GM21526 (cell line): ENCODE results near the gene DRICH1.
"Not testable (repeated sequence)": the region's sequence is repeated elsewhere in the genome, so short reads cannot be mapped to it uniquely, and the experiment has no call there.

Source experiments
- ATAC-seq: cut with Tn5 transposase; IDR thresholded peaks from one replicate; pipeline ENCODE4 v1.9.1; 2021; ENCODE audit warnings: moderate library complexity; ENCODE audit not compliant: unreplicated experiment, low FRiP score

DRICH1 gene, protein sequence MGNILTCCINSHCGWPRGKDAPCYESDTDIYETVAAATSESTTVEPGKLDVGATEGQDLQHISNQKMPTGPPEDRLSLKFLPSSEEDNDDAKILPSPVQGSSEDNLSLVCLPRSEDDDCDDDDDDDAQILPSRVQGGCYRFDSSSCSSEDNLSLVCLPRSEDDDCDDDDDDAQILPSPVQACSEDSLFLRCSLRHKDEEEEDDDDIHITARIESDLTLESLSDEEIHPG

DNA sequence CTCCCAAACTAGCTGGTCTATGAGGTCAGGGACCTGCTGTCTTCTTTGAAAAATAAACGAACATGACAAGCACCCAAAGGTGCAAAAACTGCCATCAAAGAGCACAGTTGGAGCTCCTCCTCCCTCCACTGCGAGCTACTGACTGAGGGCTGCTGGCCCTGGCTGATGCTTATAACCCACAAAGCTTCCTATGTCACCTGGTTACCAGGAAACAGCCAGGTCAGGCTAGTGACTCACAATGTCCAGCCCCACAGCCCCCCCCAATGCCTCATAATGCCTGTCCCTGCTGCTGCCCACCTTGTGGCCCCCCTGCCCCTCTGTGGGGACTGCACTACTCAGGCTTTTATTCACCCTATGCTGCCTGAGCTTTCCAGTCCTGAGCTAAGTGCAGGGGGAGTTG is at the start of gene DRICH1:
TSS of gene DRICH1 (minus strand) at position 144 of the 400 bp plus-strand sequence. CDS start 298 bp downstream, outside the sequence.
- ATAC-seq, result no peak

GRCh38 chr22:23681026-23681809 is 49.1 kb upstream of the DRICH1 start:
- no peak for ATAC-seq

- ATAC-seq, result no peak
These were observed 46.0 kb upstream of the DRICH1 start for GRCh38 chr22:23678133-23678532.

DNA sequence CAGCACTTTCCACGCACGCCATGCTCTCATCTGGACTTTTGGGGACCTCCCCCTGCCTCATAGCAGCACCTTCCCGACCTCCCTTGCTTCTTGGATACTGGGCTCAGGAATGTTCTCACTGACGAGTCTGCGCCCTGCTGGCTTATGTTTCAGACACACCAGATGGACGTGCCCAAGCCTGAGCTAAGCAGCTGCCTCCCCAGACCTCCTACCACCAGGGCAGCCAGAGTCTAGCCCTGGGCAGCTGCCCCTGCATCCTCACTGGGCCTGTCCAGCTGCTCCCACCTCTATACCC is 45.5 kb upstream of the DRICH1 start:
- no peak for ATAC-seq

DNA sequence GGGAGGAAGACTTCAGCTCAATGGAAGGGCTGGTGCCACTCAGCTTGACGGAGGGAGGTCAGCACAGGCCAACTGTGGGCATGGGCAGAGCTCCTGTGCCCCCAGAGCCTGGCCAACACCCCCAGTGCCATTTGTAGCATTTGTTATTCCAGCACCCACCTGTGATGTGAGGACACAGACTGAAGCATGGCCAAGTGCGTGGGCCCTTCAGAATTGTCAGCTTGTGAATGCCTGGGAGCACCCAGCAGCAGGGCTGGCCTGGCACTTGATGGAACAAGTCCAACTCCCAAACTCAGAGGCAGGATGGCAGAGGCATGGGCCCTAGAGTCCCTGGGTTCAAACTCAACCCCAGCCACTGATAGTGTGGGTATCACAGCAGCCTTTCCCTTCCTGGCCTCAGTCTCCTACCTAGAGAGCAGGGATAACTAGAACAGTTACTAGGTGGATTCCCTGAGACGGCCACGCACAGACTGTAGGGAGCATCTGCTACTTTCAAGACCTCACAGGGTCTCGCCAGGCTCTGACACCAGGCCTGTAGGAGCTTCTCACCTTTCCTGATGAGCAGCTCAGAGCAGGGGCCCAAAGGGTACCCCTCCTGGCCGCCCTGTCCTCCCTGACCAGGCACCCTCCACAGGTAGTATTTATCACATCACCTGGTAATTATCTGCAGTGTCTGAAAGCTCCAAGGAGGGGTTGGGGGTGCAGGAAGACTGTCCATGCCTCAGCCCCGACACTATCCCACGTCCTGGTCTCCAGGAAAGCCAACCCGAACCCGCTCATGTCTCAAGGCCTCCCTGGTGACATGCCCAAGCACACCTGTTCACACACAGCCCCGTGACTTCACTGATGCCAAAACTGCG is 45.0 kb upstream of the DRICH1 start:
- not testable (repeated sequence) for ATAC-seq

GRCh38 chr22:23675502-23676415 is 43.6 kb upstream of the DRICH1 start:
- ATAC-seq, result no peak

- ATAC-seq, result not testable (repeated sequence)
These were observed 42.9 kb upstream of the DRICH1 start for GRCh38 chr22:23674886-23675501.

- no peak for ATAC-seq
These were observed 41.9 kb upstream of the DRICH1 start for GRCh38 chr22:23673826-23674690.

DNA sequence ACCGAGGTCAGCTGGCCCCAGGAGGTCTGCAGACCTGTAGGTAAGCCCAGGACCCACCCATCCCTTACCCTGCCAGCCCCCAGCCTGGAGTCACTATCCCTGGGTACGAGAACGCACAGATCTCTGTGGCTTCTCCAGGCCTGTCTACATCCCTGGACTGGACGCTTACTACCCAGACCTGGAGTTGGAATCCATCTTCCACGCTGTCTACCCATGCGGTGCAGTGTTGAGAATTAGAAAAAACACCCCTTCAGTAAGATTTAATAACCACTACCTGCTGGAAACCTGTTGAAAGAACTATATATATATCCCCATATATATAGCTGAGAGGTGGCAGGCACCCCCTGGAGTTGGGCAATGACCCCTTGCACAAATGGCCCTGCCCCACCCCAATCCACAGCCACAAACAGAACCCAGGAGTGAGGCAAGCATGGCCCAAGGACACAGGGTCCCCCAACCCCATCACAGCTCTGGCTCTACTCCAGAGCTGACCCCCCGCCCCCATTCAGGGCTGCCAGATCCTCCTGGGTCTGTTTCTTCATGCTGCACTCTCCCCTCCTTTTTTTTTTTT is 41.0 kb upstream of the DRICH1 start:
- ATAC-seq, result no peak

DNA sequence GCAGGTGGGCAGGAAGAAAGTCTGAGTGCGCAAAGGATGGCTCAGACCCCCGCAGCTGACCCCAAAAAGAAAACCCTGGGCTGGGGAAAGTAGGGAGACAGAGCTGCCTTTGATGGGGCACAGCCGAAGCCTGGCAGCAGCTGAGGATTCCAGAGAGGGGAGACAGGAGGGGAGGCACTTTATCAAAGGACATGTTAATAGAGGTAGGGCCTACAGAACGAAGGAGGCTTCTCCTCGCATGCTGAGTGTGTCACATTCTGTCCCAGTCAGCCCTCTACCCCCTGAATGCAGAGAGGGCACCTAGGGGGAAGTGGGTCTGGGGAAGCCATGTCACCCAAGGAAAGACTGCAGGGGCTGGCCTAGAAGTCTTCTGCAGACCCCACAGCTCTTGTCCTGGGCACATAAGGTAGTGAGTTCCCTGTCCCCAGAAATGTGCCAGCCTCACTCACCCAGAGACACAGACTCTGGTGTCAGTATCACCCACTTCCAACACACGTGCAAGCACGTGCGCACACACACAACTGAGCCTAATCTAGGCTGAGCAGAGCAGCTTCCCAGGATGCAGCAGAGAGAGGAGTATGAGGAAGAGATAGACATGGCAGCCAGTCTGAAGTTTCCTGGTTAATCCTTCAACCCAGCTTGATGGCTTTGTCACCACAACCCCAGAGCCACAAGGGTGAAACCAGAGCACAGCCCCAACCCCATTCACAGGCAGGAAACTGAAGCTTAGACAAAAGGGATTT is 40.4 kb upstream of the DRICH1 start:
- not testable (repeated sequence) for ATAC-seq

- not testable (repeated sequence) for ATAC-seq
These were observed 39.3 kb upstream of the DRICH1 start for GRCh38 chr22:23671387-23671786.

DNA sequence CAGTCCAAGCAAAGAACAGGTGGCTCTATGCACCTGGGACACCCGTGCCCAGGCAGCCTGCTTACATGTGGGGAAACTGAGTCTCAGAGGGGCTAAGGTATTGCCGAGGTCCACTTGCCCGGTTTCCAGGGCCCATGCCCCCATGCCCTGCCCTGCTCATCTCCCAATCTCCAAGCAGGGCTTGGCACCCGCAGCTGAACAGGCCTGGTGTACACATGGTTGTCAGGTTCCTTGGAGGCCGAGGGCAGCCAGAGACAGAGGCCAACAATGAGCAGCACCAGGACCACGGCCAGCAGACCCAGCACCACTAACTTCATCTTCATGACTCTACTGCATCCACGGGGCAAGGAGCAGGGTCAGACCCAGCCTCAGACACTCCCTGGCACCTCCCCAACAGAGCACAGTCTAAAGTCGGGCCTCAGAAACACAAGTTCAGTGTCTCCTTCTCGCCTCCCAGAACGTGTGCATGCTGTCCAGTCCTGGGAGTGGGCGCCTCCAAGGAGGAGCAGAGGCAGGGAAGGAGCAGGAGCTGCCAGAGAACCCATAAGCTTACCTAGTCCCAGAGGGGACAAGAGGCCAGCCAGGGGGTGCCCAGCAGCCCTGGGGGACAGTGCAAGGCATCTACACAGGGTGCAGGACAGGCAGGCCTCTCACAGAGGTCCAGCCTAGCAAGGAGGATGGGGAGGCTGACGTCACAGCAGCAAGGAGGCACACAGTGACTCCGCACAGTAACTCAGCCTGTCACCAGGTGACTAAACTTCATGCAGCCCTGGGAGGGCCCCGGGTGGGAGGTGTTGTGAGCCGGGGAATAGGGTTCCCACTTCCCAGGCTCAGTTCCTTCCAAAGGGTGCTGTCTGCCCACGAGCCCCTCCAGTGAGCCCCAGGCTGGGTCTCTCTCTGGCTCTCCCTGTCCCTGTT is 38.5 kb upstream of the DRICH1 start:
- no peak for ATAC-seq

GRCh38 chr22:23660381-23660780 is 28.3 kb upstream of the DRICH1 start:
- ATAC-seq, result not testable (repeated sequence)

GRCh38 chr22:23657727-23658126 is 25.6 kb upstream of the DRICH1 start:
- ATAC-seq, result no peak

- ATAC-seq, result no peak
These were observed 23.9 kb upstream of the DRICH1 start for GRCh38 chr22:23655891-23656475.

- no peak for ATAC-seq
These were observed 20.6 kb upstream of the DRICH1 start for GRCh38 chr22:23652711-23653110.
